ENCODE data around the gene CLNK.
"Not testable (repeated sequence)": the region's sequence is repeated elsewhere in the genome, so short reads cannot be mapped to it uniquely, and the experiment has no call there.

The CLNK gene

GRCh38 chr4:10656988-10657387 lies 27.6 kb downstream of the CLNK start:
- no peak for DNase-seq

GRCh38 chr4:10656420-10656819 lies 28.1 kb downstream of the CLNK start:
- DNase-seq: no peak

GRCh38 chr4:10655968-10656367 lies 28.6 kb downstream of the CLNK start:
- DNase-seq: no peak

- no peak for DNase-seq
These were observed 36.1 kb downstream of the CLNK start for GRCh38 chr4:10648479-10648878.

GRCh38 chr4:10647846-10648245 lies 36.7 kb downstream of the CLNK start:
- DNase-seq: no peak

GRCh38 chr4:10643600-10644425 lies 40.8 kb downstream of the CLNK start:
- DNase-seq: no peak

- no peak for DNase-seq
These were observed 43.9 kb downstream of the CLNK start for GRCh38 chr4:10640561-10641201.

GRCh38 chr4:10639664-10640063 lies 44.9 kb downstream of the CLNK start:
- DNase-seq: no peak

GRCh38 chr4:10639100-10639499 lies 45.5 kb downstream of the CLNK start:
- DNase-seq: peak; percentile 61

GRCh38 chr4:10635091-10635490 lies 49.5 kb downstream of the CLNK start:
- no peak for DNase-seq

GRCh38 chr4:10629394-10629793 lies 55.2 kb downstream of the CLNK start:
- no peak for DNase-seq

- DNase-seq: no peak
These were observed 59.4 kb downstream of the CLNK start for GRCh38 chr4:10625131-10625530.

- no peak for DNase-seq
These were observed 60.7 kb downstream of the CLNK start for GRCh38 chr4:10623862-10624261.

- DNase-seq: no peak
These were observed 61.3 kb downstream of the CLNK start for GRCh38 chr4:10623241-10623640.

- DNase-seq: no peak
These were observed 61.8 kb downstream of the CLNK start for GRCh38 chr4:10622728-10623127.

GRCh38 chr4:10620935-10621488 lies 63.6 kb downstream of the CLNK start:
- DNase-seq: no peak

GRCh38 chr4:10619855-10620254 lies 64.7 kb downstream of the CLNK start:
- DNase-seq: no peak

GRCh38 chr4:10619220-10619619 lies 65.3 kb downstream of the CLNK start:
- DNase-seq: no peak

- not testable (repeated sequence) for DNase-seq
These were observed 69.6 kb downstream of the CLNK start for GRCh38 chr4:10614926-10615325.

- DNase-seq: no peak
These were observed 70.6 kb downstream of the CLNK start for GRCh38 chr4:10613926-10614478.

- no peak for DNase-seq
These were observed 72.1 kb downstream of the CLNK start for GRCh38 chr4:10612476-10612875.

GRCh38 chr4:10611673-10612072 lies 72.9 kb downstream of the CLNK start:
- peak; percentile 98 for DNase-seq

GRCh38 chr4:10608501-10609219 lies 75.9 kb downstream of the CLNK start:
- DNase-seq: no peak

Measured in islet precursor cell (in vitro differentiated cells).